HepG2 (cell line): ENCODE results near the gene PPP2R5D. TPM values are rescaled to one million over a fixed set of nuclear protein-coding genes. Genes with fewer than 3 reads are reported as not detected.

Experiments used
- BRD4 ChIP-seq: sonication (generic); formaldehyde crosslinking; IDR thresholded peaks from 2 replicates; pipeline ENCODE4 v1.4.0; 2020; ENCODE audit warnings: missing genetic modification reagents
- DNMT3B ChIP-seq: conservative IDR thresholded peaks from 2 replicates; pipeline ENCODE4 v1.6.1; 2016; ENCODE audit warnings: missing biosample characterization, control low read depth
- FOSL2 ChIP-seq: sonication (generic); formaldehyde crosslinking; IDR thresholded peaks from 2 replicates; pipeline ENCODE4 v1.4.0; 2020; ENCODE audit warnings: missing genetic modification reagents
- HNF4A ChIP-seq: sonication (generic); formaldehyde crosslinking; IDR thresholded peaks from 2 replicates; pipeline ENCODE4 v1.4.0; 2020; ENCODE audit warnings: missing genetic modification reagents
- MIER3 ChIP-seq: IDR thresholded peaks from 2 replicates; pipeline ENCODE4 v1.6.1; 2016; ENCODE audit warnings: missing compliant biosample characterization, borderline replicate concordance
- NFYB ChIP-seq: sonication (generic); formaldehyde crosslinking; IDR thresholded peaks from 2 replicates; pipeline ENCODE4 v1.4.0; 2020; ENCODE audit warnings: missing genetic modification reagents
- REXO4 ChIP-seq: sonication (generic); formaldehyde crosslinking; IDR thresholded peaks from 2 replicates; pipeline ENCODE4 v1.8.0; 2022; ENCODE audit warnings: missing genetic modification reagents, mild to moderate bottlenecking, borderline replicate concordance
- RFX5 ChIP-seq: IDR thresholded peaks from 2 replicates; pipeline ENCODE4 v1.6.1; 2011; ENCODE audit warnings: low read depth, low read length, improper control_type of control experiment
- RORA ChIP-seq: sonication (generic); formaldehyde crosslinking; IDR thresholded peaks from 2 replicates; pipeline ENCODE4 v1.5.0; 2020; ENCODE audit warnings: mild to moderate bottlenecking, missing genetic modification reagents, moderate library complexity
- SAP130 ChIP-seq: IDR thresholded peaks from 2 replicates; pipeline ENCODE4 v1.6.1; 2016; ENCODE audit warnings: low read depth
- TEAD2 ChIP-seq: sonication (generic); formaldehyde crosslinking; IDR thresholded peaks from 2 replicates; pipeline ENCODE4 v1.9.0; 2021; ENCODE audit warnings: missing genetic modification reagents
- THAP7 ChIP-seq: sonication (generic); formaldehyde crosslinking; IDR thresholded peaks from 2 replicates; pipeline ENCODE4 v1.8.1; 2023; ENCODE audit warnings: mild to moderate bottlenecking, missing genetic modification reagents
- ZBTB20 ChIP-seq: sonication (generic); formaldehyde crosslinking; IDR thresholded peaks from 2 replicates; pipeline ENCODE4 v1.8.1; 2023; ENCODE audit warnings: missing genetic modification reagents, low read depth, mild to moderate bottlenecking, borderline replicate concordance
- ZBTB43 ChIP-seq: sonication (generic); formaldehyde crosslinking; conservative IDR thresholded peaks from 2 replicates; pipeline ENCODE4 v1.4.0; 2020; ENCODE audit warnings: missing genetic modification reagents
- ZBTB7B ChIP-seq: sonication (generic); formaldehyde crosslinking; IDR thresholded peaks from 2 replicates; pipeline ENCODE4 v1.4.0; 2020; ENCODE audit warnings: missing genetic modification reagents
- ZFP36L1 ChIP-seq: sonication (generic); formaldehyde crosslinking; IDR thresholded peaks from 2 replicates; pipeline ENCODE4 v1.8.0; 2022; ENCODE audit warnings: mild to moderate bottlenecking, missing genetic modification reagents, moderate library complexity
- ZNF441 ChIP-seq: sonication (generic); formaldehyde crosslinking; IDR thresholded peaks from 2 replicates; pipeline ENCODE4 v1.7.0; 2021; ENCODE audit warnings: missing genetic modification reagents, borderline replicate concordance
- ZNF597 ChIP-seq: sonication (generic); formaldehyde crosslinking; IDR thresholded peaks from 2 replicates; pipeline ENCODE4 v1.5.0; 2020; ENCODE audit warnings: missing genetic modification reagents
- ZNF614 ChIP-seq: IDR thresholded peaks from 2 replicates; pipeline ENCODE4 v1.6.1; 2018; ENCODE audit warnings: missing biosample characterization, missing genetic modification reagents, inconsistent platforms, borderline replicate concordance
- ZNF672 ChIP-seq: sonication (generic); formaldehyde crosslinking; IDR thresholded peaks from 2 replicates; pipeline ENCODE4 v1.8.1; 2022; ENCODE audit warnings: missing genetic modification reagents
- ZNF703 ChIP-seq: sonication (generic); formaldehyde crosslinking; IDR thresholded peaks from 2 replicates; pipeline ENCODE4 v1.5.1; 2020; ENCODE audit warnings: missing genetic modification reagents, mild to moderate bottlenecking, moderate library complexity, borderline replicate concordance
- polyA plus RNA-seq, 8 experiments: library from polyadenylated mRNA; depleted of rRNA in 3 of 8; stranded (reverse) in 7 of 8; unstranded in 1 of 8; fragments of >200 nt; fragmentation: Illumina TruSeq in 4 of 8; extraction: Trizol in 4 of 8; gene quantifications; 2 replicates each; pipeline versions ENCODE4 v1.2.1 to v1.2.3, GENCODE V29; 2011 to 2016; ENCODE audit warnings: low read depth in 4 of 8, missing spikeins in 1 of 8, mixed read lengths in 1 of 8; ENCODE audit not compliant: insufficient read depth in 1 of 8
- total RNA-seq, 5 experiments: library from RNA; depleted of rRNA; stranded (reverse); fragments of >200 nt; fragmentation: Illumina TruSeq; extraction: Trizol; gene quantifications; 2 replicates each; pipeline ENCODE4 v1.2.3, GENCODE V29; 2016; ENCODE audit warnings: low read depth in 1 of 5
- TF ChIP-seq, protein P1 (sequence below): sonication (generic); formaldehyde crosslinking; IDR thresholded peaks from 2 replicates; pipeline ENCODE4 v1.9.0; 2022; ENCODE audit warnings: low read depth, missing genetic modification reagents
- TF ChIP-seq, protein P2 (sequence below): sonication (generic); formaldehyde crosslinking; IDR thresholded peaks from 2 replicates; pipeline ENCODE4 v1.4.0; 2020; ENCODE audit warnings: low read depth, mild to moderate bottlenecking, missing genetic modification reagents
- TF ChIP-seq, protein P3 (sequence below): sonication (generic); formaldehyde crosslinking; IDR thresholded peaks from 2 replicates; pipeline ENCODE4 v1.8.0; 2022; ENCODE audit warnings: mild to moderate bottlenecking, missing genetic modification reagents, borderline replicate concordance

The PPP2R5D gene
- total and polyA plus RNA-seq, 2 of the 13 experiments (the other 11 are each of a cell fraction or from before 2014, with no cell fraction given) = 53.7 to 60.4 TPM

GRCh38 chr6:42978487-42978838 is 5.9 kb upstream of the PPP2R5D start (continued):
- TF ChIP-seq ZNF597 (CRISPR knock-in tag) (no peak), ZNF672 (no peak), BRD4 (CRISPR knock-in tag) (peak; percentile 19; the same call in 1 of the 2 replicates), ZBTB43 (CRISPR knock-in tag) (0 out of 2 replicates have a peak, but pooled peaks have one; percentile 26), SAP130 (no peak), THAP7 (no peak; the same call in 1 of the 2 replicates), NFYB (CRISPR knock-in tag) (no peak), ZBTB20 (CRISPR knock-in tag) (0 out of 2 replicates have a peak, but pooled peaks have one; percentile 50), DNMT3B (CRISPR knock-in tag) (no peak; the same call in 1 of the 2 replicates), ZNF441 (CRISPR knock-in tag) (no peak), ZNF614 (no peak), FOSL2 (no peak), TEAD2 (no peak), ZFP36L1 (CRISPR knock-in tag) (no peak), REXO4 (CRISPR knock-in tag) (no peak), RORA (CRISPR knock-in tag) (0 out of 2 replicates have a peak, but pooled peaks have one; percentile 69), HNF4A (CRISPR knock-in tag) (no peak), ZNF703 (CRISPR knock-in tag) (no peak; the same call in 1 of the 2 replicates), ZBTB7B (CRISPR knock-in tag) (peak; percentile 9; the same call in 1 of the 2 replicates), RFX5 (no peak), MIER3 (CRISPR knock-in tag) (no peak)
- TF ChIP-seq, protein P1, sequence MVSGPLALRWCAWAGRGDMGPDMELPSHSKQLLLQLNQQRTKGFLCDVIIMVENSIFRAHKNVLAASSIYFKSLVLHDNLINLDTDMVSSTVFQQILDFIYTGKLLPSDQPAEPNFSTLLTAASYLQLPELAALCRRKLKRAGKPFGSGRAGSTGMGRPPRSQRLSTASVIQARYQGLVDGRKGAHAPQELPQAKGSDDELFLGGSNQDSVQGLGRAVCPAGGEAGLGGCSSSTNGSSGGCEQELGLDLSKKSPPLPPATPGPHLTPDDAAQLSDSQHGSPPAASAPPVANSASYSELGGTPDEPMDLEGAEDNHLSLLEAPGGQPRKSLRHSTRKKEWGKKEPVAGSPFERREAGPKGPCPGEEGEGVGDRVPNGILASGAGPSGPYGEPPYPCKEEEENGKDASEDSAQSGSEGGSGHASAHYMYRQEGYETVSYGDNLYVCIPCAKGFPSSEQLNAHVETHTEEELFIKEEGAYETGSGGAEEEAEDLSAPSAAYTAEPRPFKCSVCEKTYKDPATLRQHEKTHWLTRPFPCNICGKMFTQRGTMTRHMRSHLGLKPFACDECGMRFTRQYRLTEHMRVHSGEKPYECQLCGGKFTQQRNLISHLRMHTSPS = no peak
- TF ChIP-seq, protein P2, sequence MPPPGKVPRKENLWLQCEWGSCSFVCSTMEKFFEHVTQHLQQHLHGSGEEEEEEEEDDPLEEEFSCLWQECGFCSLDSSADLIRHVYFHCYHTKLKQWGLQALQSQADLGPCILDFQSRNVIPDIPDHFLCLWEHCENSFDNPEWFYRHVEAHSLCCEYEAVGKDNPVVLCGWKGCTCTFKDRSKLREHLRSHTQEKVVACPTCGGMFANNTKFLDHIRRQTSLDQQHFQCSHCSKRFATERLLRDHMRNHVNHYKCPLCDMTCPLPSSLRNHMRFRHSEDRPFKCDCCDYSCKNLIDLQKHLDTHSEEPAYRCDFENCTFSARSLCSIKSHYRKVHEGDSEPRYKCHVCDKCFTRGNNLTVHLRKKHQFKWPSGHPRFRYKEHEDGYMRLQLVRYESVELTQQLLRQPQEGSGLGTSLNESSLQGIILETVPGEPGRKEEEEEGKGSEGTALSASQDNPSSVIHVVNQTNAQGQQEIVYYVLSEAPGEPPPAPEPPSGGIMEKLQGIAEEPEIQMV = 0 out of 2 replicates have a peak, but pooled peaks have one; percentile 12
- TF ChIP-seq, protein P3, sequence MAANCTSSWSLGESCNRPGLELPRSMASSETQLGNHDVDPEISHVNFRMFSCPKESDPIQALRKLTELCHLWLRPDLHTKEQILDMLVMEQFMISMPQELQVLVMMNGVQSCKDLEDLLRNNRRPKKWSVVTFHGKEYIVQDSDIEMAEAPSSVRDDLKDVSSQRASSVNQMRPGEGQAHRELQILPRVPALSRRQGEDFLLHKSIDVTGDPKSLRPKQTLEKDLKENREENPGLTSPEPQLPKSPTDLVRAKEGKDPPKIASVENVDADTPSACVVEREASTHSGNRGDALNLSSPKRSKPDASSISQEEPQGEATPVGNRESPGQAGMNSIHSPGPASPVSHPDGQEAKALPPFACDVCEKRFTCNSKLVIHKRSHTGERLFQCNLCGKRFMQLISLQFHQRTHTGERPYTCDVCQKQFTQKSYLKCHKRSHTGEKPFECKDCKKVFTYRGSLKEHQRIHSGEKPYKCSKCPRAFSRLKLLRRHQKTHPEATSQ (CRISPR knock-in tag) = no peak
